DND-41 (cell line): ENCODE measurements around the gene GPR183.

Experiments
- ATAC-seq: fragments of 200-7000 bp; cut with Tn5 transposase; 3 replicates; pipeline ENCODE4 v1.9.1; 2021; ENCODE audit warnings: low read depth; ENCODE audit not compliant: insufficient read depth
- DNase-seq: peaks from one replicate; pipeline ENCODE4 v3.0.0-alpha.2; 2020
- H2AFZ ChIP-seq: 2 replicates; pipeline ENCODE4 v1.6.0; 2012; ENCODE audit warnings: low read depth, low read length
- H3K27ac ChIP-seq: 2 replicates; pipeline ENCODE4 v1.5.1; 2012; ENCODE audit warnings: low read length, inconsistent platforms
- H3K27me3 ChIP-seq: fragments of 200-600 bp; sonication (generic); 2 replicates; pipeline ENCODE4 v1.6.0; 2012; ENCODE audit warnings: low read length, mild to moderate bottlenecking, inconsistent platforms; ENCODE audit not compliant: insufficient read depth, poor library complexity
- H3K36me3 ChIP-seq: 2 replicates; pipeline ENCODE4 v1.5.1; 2012; ENCODE audit warnings: low read length, inconsistent platforms; ENCODE audit not compliant: insufficient read depth
- H3K4me1 ChIP-seq: 2 replicates; pipeline ENCODE4 v1.5.1; 2012; ENCODE audit warnings: mild to moderate bottlenecking, low read length; ENCODE audit not compliant: insufficient read depth
- H3K4me2 ChIP-seq: 2 replicates; pipeline ENCODE4 v1.6.0; 2012; ENCODE audit warnings: mild to moderate bottlenecking, moderate library complexity, low read length, inconsistent platforms; ENCODE audit not compliant: insufficient read depth
- H3K4me3 ChIP-seq, 2 experiments: fragments of 200-600 bp in 1 of 2; shearing (Covaris generic) in 1 of 2; 2 replicates each; pipeline ENCODE4 v1.5.1; 2012 to 2016; ENCODE audit warnings: inconsistent platforms in 2 of 2, low read length in 2 of 2, mild to moderate bottlenecking in 2 of 2, low read depth in 1 of 2, moderate library complexity in 1 of 2
- H3K79me2 ChIP-seq: 2 replicates; pipeline ENCODE4 v1.6.0; 2012; ENCODE audit warnings: low read length, inconsistent platforms; ENCODE audit not compliant: insufficient read depth
- H3K9ac ChIP-seq: 2 replicates; pipeline ENCODE4 v1.6.0; 2012; ENCODE audit warnings: low read depth, mild to moderate bottlenecking, inconsistent platforms, low read length, moderate library complexity
- H3K9me3 ChIP-seq: 2 replicates; pipeline ENCODE4 v1.5.1; 2012; ENCODE audit warnings: low read length, moderate library complexity, mild to moderate bottlenecking, inconsistent platforms; ENCODE audit not compliant: insufficient read depth, severe bottlenecking
- H4K20me1 ChIP-seq: 2 replicates; pipeline ENCODE4 v1.6.0; 2012; ENCODE audit warnings: low read length; ENCODE audit not compliant: insufficient read depth
- CTCF ChIP-seq: IDR thresholded peaks from 2 replicates; pipeline ENCODE4 v1.5.1; 2012; ENCODE audit warnings: borderline replicate concordance, low read length, moderate library complexity, mild to moderate bottlenecking; ENCODE audit not compliant: poor library complexity, severe bottlenecking; ENCODE audit errors: extremely low read depth
- EZH2 ChIP-seq: IDR thresholded peaks from 3 replicates; pipeline ENCODE4 v1.6.1; 2012; ENCODE audit warnings: borderline replicate concordance, low read depth, mild to moderate bottlenecking, moderate library complexity, low read length, inconsistent platforms; ENCODE audit not compliant: severe bottlenecking

The GPR183 gene

GRCh38 chr13:99326012-99326411 is 18.8 kb upstream of the GPR183 start:
- Histone ChIP-seq H3K9me3 (no peaks in the 10 kb centered on the region), H3K79me2 (no peaks in the 10 kb centered on the region), H3K27ac (no peak overlapping the region; the same call in 1 of the 2 replicates), H3K9ac (no peak overlapping the region), H3K27me3 (no peaks in the 10 kb centered on the region), H2AFZ (no peak overlapping the region), H3K4me2 (no peak overlapping the region), H3K36me3 (peaks cover 61% of the 10 kb centered on the region), H3K4me3 (no peak overlapping the region), H4K20me1 (no peaks in the 10 kb centered on the region), H3K4me1 (peaks cover 6% of the 10 kb centered on the region)
- no peak for DNase-seq
- no peak for TF ChIP-seq EZH2
- TF ChIP-seq CTCF = no peak
- ATAC-seq = peak; percentile 27; the same call in 1 of the 3 replicates

GRCh38 chr13:99323488-99323887 is 16.3 kb upstream of the GPR183 start:
- Histone ChIP-seq H3K4me3 (no peak overlapping the region), H3K9ac (no peak overlapping the region), H4K20me1 (no peaks in the 10 kb centered on the region), H2AFZ (no peak overlapping the region), H3K36me3 (peaks cover 60% of the 10 kb centered on the region), H3K4me1 (peaks cover 6% of the 10 kb centered on the region), H3K79me2 (no peaks in the 10 kb centered on the region), H3K27me3 (no peaks in the 10 kb centered on the region), H3K4me2 (no peak overlapping the region), H3K9me3 (no peaks in the 10 kb centered on the region), H3K27ac (no peak overlapping the region)
- ATAC-seq (no peak), DNase-seq (no peak)
- TF ChIP-seq EZH2 = no peak

GRCh38 chr13:99322297-99323103 is 15.3 kb upstream of the GPR183 start:
- Histone ChIP-seq H3K4me3 (no peak overlapping the region), H3K4me1 (peaks cover 6% of the 10 kb centered on the region), H3K27me3 (no peaks in the 10 kb centered on the region), H2AFZ (no peak overlapping the region), H3K4me2 (no peak overlapping the region), H4K20me1 (no peaks in the 10 kb centered on the region), H3K27ac (no peak overlapping the region), H3K36me3 (peaks cover 56% of the 10 kb centered on the region), H3K9me3 (no peaks in the 10 kb centered on the region), H3K9ac (no peak overlapping the region), H3K79me2 (no peaks in the 10 kb centered on the region)
- no peak for TF ChIP-seq EZH2
- no peak for TF ChIP-seq CTCF
- ATAC-seq (no peak), DNase-seq (no peak)

- Histone ChIP-seq H2AFZ (no peak overlapping the region), H3K9ac (no peak overlapping the region), H3K9me3 (no peaks in the 10 kb centered on the region), H3K27me3 (no peaks in the 10 kb centered on the region), H3K4me3 (no peak overlapping the region), H3K36me3 (peaks cover 63% of the 10 kb centered on the region), H3K4me1 (peaks cover 6% of the 10 kb centered on the region), H3K79me2 (no peaks in the 10 kb centered on the region), H4K20me1 (no peaks in the 10 kb centered on the region), H3K4me2 (no peak overlapping the region), H3K27ac (no peak overlapping the region)
- DNase-seq (no peak), ATAC-seq (no peak)
- no peak for TF ChIP-seq CTCF
- no peak for TF ChIP-seq EZH2
Observed at GRCh38 chr13:99321709-99322108, 14.5 kb upstream of the GPR183 start.
